ENCODE results near the gene TCF20. TPM values are rescaled to one million over a fixed set of nuclear protein-coding genes. Genes with fewer than 3 reads are reported as not detected.
A peak's percentile ranks its signal among the peaks of the same experiment; 100 is the strongest.

The TCF20 gene
- total RNA-seq, 1 donor from 2014 or later, result 10.9 TPM

GRCh38 chr22:42300259-42301076 is 30.0 kb upstream of the TCF20 start:
- DNase-seq (ENCODE audit: low read depth), result no peak

DNA sequence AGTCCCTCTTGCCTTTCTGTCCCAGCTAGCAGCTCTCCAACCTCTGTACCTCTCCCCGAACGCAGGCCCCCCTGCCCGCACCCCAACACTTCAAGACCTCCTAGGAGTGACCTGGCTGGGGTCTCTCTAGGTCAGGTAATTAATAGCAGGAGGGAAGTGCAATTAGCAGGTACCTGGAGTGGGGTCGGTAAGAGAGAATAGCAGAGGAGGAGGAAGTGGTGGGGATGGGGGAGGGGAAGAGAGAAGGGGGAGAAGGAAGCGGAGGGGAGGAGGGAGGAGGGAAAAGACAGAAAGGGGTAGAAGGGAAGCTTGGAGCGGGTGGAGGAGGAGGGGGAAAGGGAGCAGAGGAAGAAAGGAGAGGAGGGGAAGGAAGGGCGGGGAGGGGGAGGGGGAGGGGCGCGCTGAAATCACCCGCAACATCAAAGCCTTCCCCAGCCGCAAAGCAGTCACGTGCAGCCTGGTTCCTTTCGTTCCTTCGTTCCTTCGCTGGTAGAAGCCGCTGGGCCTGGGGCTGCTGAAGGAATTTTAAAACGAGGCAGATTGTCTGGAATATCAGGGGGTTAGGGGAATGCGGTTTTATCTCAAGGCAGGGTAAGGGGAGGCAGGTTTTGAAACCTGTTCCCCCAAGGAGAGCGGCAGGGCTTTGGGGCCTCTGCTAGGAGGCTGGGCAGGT is 29.3 kb upstream of the TCF20 start:
- DNase-seq (ENCODE audit: low read depth), result no peak

DNA sequence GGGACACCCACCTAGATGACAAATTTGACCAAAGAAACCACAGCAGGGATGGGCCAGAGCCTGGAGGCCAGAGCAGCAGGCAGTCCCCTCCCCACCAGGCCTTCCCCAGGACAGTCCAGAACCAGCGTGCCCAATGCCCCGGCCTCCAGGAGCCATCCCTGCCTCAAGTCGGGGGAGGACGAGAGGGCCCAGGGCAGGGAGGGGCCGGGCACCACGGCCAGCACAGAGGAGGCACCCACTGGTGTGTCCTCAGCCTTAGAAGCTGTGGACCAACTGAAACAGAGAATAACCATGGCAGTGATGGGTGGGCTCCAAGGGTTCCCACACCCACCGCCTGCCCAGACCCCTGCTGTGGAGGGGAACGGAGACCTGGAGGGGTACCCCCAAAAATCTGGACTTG is 28.3 kb upstream of the TCF20 start:
- DNase-seq (ENCODE audit: low read depth), result no peak

DNA sequence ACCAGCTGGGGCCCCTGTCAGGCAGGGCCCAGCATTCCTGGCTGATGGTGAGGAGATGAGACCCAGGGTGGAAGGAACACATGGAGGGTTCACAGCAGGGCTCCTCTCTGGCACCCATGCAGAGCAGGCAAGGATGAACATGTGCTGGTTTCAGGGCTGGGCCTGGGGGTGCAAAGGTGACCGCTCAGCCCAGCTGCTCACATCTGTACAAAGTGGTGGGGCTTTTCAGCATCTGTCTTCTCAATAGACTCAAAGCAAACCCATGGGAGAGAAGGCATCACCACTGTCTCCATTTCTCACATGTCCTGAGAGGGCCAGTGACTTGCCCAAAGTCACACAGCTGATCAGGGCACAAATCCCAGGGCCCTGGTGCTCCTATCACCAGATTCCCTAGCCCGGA is 27.3 kb upstream of the TCF20 start:
- no peak for DNase-seq (ENCODE audit: low read depth)

- DNase-seq (ENCODE audit: low read depth), result no peak
Observed at GRCh38 chr22:42296883-42297282, 26.4 kb upstream of the TCF20 start.

GRCh38 chr22:42296381-42296853 is 26.0 kb upstream of the TCF20 start:
- DNase-seq (ENCODE audit: low read depth), result peak; percentile 45

DNA sequence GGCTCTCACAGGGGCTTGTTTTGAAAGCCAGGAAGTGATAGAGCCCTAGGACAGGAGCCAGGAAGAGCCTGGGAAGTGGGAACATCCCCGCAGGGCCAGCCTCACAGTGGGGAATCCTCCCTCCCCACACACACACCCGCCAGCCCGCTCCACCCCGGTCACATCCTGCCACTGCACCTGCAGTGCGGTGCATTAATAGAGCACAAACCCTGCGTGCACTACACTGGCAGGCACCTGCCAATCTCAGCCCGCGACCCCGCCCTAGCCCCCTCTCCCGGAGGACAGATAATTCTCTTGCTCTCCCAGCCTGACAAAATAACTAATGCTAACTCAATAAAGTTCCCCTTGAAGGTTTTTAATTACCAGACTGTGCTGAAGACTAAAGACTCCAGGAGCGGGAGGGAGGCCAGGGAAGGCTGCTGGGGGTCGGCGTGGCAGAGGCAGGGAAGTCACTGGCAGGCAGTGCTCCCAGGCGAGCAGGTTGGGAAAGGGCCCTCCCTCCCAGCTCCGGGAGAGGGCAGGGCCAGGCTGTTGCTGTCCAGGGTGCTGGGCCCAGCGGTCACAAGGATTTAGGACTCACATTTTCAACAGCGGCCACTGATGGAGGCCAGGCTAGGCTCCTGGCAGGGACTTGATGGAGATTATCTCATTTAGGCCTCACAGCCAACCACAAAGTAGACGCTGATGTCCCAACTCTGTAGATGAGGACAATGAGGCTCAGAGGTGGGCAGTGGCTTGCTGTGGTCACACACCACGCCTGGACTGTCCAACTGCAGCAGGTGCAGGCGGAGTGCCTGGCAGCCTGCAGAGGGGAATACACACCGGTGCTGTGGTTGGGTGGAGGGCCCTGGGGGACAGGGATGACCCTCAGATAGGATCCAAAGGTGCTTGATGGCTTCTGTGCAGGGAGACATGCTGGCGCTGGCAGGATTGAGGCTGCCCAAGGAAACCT is 23.9 kb upstream of the TCF20 start:
- DNase-seq (ENCODE audit: low read depth), result peak; percentile 74

- DNase-seq (ENCODE audit: low read depth), result no peak
Observed at GRCh38 chr22:42292732-42293520, 22.5 kb upstream of the TCF20 start.

- DNase-seq (ENCODE audit: low read depth), result no peak
Observed at GRCh38 chr22:42291287-42291686, 20.8 kb upstream of the TCF20 start.

DNA sequence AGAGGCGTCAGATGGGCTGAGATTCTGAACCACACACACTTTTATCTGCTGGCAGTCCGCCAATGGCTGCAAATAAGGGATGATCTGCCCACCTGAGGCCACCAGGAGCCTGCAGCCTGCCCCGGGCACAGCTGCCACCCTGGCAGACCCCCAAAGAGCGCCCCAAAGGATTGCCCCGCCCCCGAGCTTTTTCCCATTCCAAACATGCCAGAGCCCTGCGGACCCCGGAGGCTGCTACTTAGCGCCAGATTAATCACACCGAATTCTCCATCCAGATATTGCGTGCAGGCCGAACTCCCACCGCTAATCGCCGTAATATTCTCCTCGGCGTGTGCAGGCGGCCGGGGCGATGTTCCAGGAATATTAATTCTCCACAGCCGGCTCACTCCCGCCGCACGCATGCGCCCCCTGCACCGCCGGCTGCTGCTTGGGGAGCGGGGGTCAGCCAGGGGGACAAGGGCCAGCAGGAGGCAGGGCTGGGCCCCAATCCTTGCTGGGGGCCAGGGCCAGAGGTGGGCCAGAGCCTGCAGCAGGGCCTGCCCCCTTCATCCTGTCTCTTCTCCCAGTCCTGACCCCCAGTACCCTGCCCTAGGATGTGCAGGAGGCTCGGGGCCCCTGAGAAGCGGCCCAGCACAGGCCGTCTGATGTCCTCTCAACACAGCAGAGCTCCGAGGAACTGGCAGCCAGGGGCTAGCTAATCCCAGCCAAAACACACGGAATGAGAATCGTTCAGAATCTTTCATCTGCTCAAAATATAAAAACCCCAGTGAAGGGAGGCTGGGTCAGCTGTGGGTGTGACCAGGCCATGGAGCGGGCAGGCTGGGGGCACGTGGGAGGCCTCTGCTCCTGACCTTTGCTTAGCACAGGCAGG is 19.5 kb upstream of the TCF20 start:
- DNase-seq (ENCODE audit: low read depth), result no peak

DNA sequence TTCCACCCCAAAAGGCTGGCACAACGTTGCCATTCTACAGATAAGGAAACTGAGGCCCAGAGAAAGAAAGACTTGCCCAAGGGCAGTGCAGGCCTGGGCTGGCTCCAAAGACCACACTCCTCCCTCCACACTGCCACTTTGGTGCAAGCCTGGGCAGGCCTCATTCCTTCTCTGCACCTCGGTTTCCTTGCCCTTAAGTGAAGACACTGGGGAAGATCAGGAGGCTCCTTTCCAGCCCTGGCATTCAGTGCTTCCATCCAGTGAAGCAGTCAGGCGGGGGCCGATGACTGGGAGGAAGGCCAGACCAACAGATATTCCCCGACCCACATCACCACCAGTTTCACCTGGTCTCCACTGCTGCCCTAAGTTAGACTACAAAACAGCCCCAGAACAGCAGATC is 18.3 kb upstream of the TCF20 start:
- no peak for DNase-seq (ENCODE audit: low read depth)

GRCh38 chr22:42287174-42287890 is 16.9 kb upstream of the TCF20 start:
- DNase-seq (ENCODE audit: low read depth), result no peak

GRCh38 chr22:42286205-42286604 is 15.8 kb upstream of the TCF20 start:
- DNase-seq (ENCODE audit: low read depth), result no peak

DNA sequence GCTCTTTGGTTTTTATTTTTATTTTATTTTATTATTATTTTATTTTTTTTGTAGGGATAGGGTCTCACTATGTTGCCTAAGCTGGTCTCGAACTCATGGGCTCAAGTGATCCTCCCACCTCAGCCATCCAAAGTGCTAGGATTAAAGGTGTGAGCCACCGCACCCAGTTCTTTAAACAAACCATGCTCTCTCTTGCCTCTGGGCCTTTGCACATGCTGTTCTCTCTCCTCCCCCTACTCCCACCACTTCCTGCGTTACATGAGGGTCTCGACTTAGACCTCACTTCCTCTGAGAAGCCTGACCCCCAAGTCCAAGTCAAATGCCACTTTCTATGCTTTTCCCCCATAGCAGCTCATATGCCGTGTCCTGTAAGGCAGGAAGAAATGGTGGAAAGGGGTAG is 15.2 kb upstream of the TCF20 start:
- DNase-seq (ENCODE audit: low read depth), result no peak

GRCh38 chr22:42284643-42285181 is 14.3 kb upstream of the TCF20 start:
- no peak for DNase-seq (ENCODE audit: low read depth)

DNA sequence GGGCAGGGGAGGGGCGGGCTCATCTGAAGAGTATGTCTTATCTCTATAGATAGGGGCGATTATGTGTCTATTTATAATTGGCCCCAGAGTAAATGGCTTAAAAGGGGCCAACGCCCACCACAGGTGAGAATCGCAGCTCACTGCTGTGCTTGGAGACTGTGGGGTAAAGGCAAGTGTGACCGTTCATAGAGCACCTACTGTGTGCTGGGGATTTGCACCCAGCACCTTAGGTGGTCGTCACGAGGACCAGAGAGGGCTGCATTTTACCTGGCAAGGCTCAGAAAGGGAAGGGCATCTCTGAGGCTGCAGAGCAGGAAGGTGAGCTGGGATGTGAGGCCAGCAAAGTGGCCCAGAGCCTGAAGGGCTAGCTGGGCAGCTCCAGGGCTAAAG is 13.7 kb upstream of the TCF20 start:
- DNase-seq (ENCODE audit: low read depth), result no peak

DNA sequence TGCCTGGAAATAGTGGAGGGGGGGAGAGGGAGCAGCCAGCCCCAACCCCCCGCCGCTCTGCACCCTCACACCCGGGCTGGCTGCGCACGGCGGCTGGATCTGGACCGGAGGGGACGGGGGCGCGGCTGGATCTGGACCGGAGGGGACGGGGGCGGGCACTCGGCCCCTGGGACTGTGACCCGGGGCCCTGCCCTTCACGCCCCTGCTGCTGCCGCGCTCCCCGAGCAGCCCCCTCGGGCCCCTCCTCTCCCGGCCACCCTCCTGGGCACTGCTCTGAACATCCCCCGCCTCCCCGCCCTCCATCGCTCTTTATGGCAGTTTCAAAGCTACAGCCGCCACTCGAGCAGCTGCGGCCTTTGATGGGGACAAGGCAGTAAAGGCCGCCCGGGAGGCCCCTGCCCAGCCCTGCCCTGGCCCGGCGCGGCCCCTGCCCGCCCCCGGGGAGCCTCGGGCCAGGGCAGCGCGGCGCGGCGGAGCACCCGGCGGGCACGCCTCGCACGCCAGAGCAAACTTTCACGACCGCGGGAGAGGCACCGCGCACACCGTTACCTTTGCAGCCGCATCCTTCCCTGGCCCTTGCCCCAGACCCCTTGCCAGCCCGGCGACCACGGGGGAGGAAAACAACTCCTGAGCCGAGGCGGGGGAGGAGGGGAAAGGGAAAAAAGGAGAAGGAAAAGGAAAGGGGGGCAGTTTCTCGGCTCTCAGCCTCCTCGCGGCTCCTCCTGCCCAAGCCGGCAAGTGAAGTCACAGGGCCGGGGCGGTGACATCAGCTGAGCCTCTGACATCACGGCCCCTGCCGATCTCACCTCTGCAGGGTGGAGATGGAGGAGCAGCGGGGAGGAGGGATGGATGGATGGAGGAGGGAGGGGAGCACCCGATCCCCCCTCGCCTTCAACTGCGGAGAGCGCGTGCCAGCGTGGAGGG is 13.1 kb upstream of the TCF20 start:
- DNase-seq (ENCODE audit: low read depth), result no peak

- no peak for DNase-seq (ENCODE audit: low read depth)
Observed at GRCh38 chr22:42282943-42283277, 12.5 kb upstream of the TCF20 start.

Data from myocyte (in vitro differentiated cells).